NCI-H1694 (cell line): ENCODE results near the gene MGAT4A.

Source experiments
- DNase-seq: peaks from one replicate; lab custom pipeline; 2025; lab: John Stamatoyannopoulos, UW

MGAT4A gene

DNA sequence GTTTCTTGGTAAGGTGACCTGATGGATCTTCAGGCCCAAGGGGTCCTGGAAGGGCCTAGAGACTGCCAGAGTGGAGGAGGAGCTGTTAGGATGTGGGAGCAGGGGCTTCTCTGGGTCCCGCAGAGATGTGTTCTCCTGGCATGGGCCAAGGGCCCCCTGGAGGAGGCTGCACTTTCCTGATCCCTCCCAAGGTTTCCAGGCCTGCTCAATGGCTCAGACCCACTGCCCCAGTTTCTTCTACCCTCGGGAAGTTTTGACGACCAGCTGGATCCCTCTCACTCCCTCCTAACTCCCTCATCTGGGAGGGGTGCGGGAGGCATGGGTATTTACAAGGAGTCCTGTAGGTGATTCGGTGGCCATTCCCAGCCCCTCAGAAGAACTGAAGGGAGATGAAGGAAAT, 158.7 kb downstream of the MGAT4A start:
- no peak for DNase-seq

DNA sequence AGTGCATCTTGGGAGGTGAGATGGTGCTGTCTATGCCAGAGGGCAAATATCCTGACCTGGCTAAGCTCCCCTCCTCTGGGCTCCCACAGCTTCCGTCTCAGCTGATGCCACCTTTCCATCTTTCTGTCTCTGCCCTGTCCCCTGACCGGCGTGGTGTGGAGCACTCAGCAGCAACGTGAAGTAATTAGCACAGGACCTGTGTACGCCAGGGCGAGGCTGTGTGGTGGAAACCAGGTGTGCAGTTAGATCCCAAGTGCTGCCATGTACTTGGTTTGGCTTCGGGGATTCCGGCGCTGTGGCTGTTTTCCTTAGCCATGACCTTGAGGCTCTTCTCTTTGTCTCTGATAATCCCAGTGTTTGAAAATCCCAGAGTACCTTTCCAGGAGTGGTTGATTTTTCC, 159.1 kb downstream of the MGAT4A start:
- no peak for DNase-seq

DNA sequence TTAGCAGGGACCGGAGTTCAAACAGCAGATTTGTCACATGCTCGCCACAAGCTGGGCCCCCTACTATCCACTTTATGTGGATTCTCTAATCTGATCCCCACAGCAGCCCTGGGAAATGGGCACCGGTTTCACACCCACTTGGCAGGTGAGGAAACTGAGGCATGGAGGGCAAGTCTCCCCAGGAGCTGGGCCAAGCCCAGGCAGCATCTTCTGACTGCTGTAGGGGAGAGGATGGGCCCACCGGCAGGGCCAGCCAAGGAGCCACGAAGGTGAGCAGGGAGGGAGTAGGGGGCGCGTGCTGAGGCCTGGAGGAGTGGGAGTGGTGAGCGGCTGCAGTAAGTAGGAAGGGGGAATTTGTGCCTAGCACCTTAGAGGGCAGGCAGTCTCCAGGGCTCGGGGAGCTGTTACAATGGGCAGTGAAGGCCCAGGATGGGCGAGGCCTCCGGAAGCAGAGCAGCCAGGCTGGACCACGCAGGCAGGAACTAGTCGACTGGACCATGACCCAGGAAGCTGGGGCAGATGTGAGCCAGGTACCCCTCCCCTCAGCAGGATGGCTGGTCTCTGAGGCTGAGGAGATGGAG, 159.7 kb downstream of the MGAT4A start:
- DNase-seq, result no peak

DNA sequence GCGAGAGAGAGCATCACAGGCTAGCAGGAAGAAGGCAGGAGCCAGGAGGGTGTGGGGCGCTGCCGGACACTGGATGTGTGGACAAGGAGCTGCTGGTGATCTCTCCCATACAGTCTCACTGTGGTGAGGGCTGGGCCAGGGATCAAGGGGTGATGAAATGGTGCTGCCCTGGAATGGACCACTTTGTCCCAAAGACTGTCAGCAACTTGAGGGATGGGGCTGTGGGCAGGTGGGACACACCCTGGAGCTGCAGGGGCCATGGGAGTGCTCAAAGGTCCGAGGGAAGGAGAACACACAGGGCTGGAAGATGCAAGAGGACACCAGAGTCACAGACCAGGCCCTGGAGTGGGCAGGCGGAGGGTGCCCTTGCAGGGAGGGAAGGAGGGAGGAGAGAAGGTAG, 160.6 kb downstream of the MGAT4A start:
- no peak for DNase-seq

DNA sequence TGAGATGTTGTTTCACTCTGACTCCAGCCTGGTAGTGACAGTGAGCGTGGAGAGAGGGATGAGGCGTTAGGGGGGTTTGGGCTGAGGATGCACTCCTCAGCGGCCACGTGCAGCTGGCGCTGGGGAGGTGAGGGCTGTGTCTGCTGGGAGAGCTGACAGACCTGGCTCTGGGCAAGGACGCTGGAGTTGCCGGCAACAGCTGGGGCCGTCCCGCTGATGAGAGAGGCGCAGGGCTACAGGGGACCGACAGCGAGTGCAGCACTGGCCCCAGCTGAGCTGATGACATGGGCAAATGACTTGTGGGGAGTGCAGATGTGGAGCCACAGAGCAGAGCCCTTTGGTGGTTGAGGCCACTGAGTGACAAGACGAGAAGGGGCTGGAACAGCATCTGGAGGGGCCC, 161.0 kb downstream of the MGAT4A start:
- DNase-seq, result no peak

DNA sequence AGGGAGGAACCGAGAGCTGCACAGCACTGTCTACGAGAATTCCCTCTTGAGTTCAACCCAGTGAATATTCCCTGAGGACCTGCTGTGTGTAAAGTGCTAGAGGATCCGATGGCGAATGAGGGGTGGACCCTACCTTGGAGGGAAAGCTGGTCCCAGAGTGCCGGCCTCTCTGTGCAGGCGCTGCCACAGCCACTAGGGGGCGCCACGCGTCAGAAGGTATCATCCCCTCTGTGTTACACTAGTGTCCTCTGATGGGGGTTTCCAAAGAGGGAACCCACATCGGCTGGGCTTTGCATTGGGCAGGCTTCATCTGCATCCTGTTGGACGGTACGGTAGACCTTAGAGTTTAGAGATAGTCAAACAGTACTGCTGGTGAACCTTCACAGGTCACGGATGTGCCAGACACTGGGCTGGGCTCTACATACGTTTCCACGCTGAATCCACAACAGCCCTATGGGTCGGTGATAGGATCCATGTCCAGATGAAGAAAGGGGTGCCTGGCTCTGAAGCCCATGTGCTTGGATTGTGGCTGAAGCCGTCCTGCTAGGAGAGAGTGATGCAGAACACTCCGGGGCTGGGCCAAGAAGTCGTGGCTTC, 161.6 kb downstream of the MGAT4A start:
- peak; percentile 5 for DNase-seq
